ENCODE data around the gene GATD1. TPM values are rescaled to one million over a fixed set of nuclear protein-coding genes. Genes with fewer than 3 reads are reported as not detected.

The GATD1 gene
- total RNA-seq, 1 donor from 2014 or later = 52.3 TPM

- H3K27ac Mint-ChIP-seq (ENCODE audit: unreplicated experiment) = no peak overlapping the region
- H3K27me3 Mint-ChIP-seq (ENCODE audit: low read depth) = no peaks in the 10 kb centered on the region
- peaks cover 15% of the 10 kb centered on the region for H3K4me1 Mint-ChIP-seq (ENCODE audit: low read depth)
- H3K36me3 Mint-ChIP-seq (ENCODE audit: low read depth) = no peaks in the 10 kb centered on the region
- no peaks in the 10 kb centered on the region for H3K9me3 Mint-ChIP-seq (ENCODE audit: low read depth)
- no peak overlapping the region for H3K4me3 Mint-ChIP-seq (ENCODE audit: unreplicated experiment)
- TF ChIP-seq CTCF (IDR thresholded peaks at IDR 0.05) = no peak
- no peak for DNase-seq (ENCODE audit: low spot score)
Measured at GRCh38 chr11:794013-794765, 16.9 kb upstream of the GATD1 start.

- no peak for TF ChIP-seq CTCF (IDR thresholded peaks at IDR 0.05)
- no peak overlapping the region for H3K4me3 Mint-ChIP-seq (ENCODE audit: unreplicated experiment)
- no peaks in the 10 kb centered on the region for H3K36me3 Mint-ChIP-seq (ENCODE audit: low read depth)
Measured at GRCh38 chr11:793556-793955, 16.3 kb upstream of the GATD1 start.

GRCh38 chr11:792873-793272 lies 15.6 kb upstream of the GATD1 start:
- H3K4me1 Mint-ChIP-seq (ENCODE audit: low read depth) = peaks cover 15% of the 10 kb centered on the region
- no peak overlapping the region for H3K4me3 Mint-ChIP-seq (ENCODE audit: unreplicated experiment)
- H3K9me3 Mint-ChIP-seq (ENCODE audit: low read depth) = no peaks in the 10 kb centered on the region
- TF ChIP-seq CTCF (IDR thresholded peaks at IDR 0.05) = no peak
- H3K36me3 Mint-ChIP-seq (ENCODE audit: low read depth) = no peaks in the 10 kb centered on the region
- H3K27me3 Mint-ChIP-seq (ENCODE audit: low read depth) = no peaks in the 10 kb centered on the region
- no peak for DNase-seq (ENCODE audit: low spot score)
- no peak overlapping the region for H3K27ac Mint-ChIP-seq (ENCODE audit: unreplicated experiment)

More at GRCh38 chr11:793556-793955, 16.3 kb upstream of the GATD1 start:
- H3K27me3 Mint-ChIP-seq (ENCODE audit: low read depth) = no peaks in the 10 kb centered on the region
- no peaks in the 10 kb centered on the region for H3K9me3 Mint-ChIP-seq (ENCODE audit: low read depth)
- H3K27ac Mint-ChIP-seq (ENCODE audit: unreplicated experiment) = no peak overlapping the region
- no peak for DNase-seq (ENCODE audit: low spot score)
- peaks cover 15% of the 10 kb centered on the region for H3K4me1 Mint-ChIP-seq (ENCODE audit: low read depth)

GRCh38 chr11:792535-792821 lies 15.2 kb upstream of the GATD1 start:
- TF ChIP-seq CTCF (IDR thresholded peaks at IDR 0.05) = no peak
- Mint-ChIP-seq H3K4me3 (ENCODE audit: unreplicated experiment) (no peak overlapping the region), H3K36me3 (ENCODE audit: low read depth) (no peaks in the 10 kb centered on the region), H3K4me1 (ENCODE audit: low read depth) (peaks cover 15% of the 10 kb centered on the region), H3K9me3 (ENCODE audit: low read depth) (no peaks in the 10 kb centered on the region), H3K27ac (ENCODE audit: unreplicated experiment) (no peak overlapping the region), H3K27me3 (ENCODE audit: low read depth) (no peaks in the 10 kb centered on the region)
- DNase-seq (ENCODE audit: low spot score) = no peak

GRCh38 chr11:791658-792534 lies 14.6 kb upstream of the GATD1 start:
- peaks cover 12% of the 10 kb centered on the region for H3K4me1 Mint-ChIP-seq (ENCODE audit: low read depth)
- H3K9me3 Mint-ChIP-seq (ENCODE audit: low read depth) = no peaks in the 10 kb centered on the region
- H3K27me3 Mint-ChIP-seq (ENCODE audit: low read depth) = no peaks in the 10 kb centered on the region
- no peak overlapping the region for H3K4me3 Mint-ChIP-seq (ENCODE audit: unreplicated experiment)
- no peak overlapping the region for H3K27ac Mint-ChIP-seq (ENCODE audit: unreplicated experiment)
- no peak for DNase-seq (ENCODE audit: low spot score)
- no peak for TF ChIP-seq CTCF (IDR thresholded peaks at IDR 0.05)
- no peaks in the 10 kb centered on the region for H3K36me3 Mint-ChIP-seq (ENCODE audit: low read depth)

Measured in chondrocyte (in vitro differentiated cells).